Right lobe of liver (tissue), 4 donors: ENCODE measurements around the gene LRP11.

Experiments used
- POLR2A ChIP-seq: fragments of 450-650 bp; IDR thresholded peaks from one replicate; pipeline ENCODE4 v1.6.1; 2017; ENCODE audit warnings: antibody characterized with exemption, mild to moderate bottlenecking
- TF ChIP-seq, protein P1 (sequence below), 4 donors: fragments of 200-600 bp in 3 of 4; fragments of 450-650 bp in 1 of 4; IDR thresholded peaks; one replicate each; pipeline versions ENCODE4 v1.5.1 to v1.8.0; 2016 to 2022; ENCODE audit warnings: antibody characterized with exemption in 4 of 4, mild to moderate bottlenecking in 2 of 4
- donor health status: DM: no; HTN: no; CAD: no.
- donor health status: DM: no; HTN: no; CAD: no.
- donor health status: DM: no; HTN: yes; CAD: no.

DNA sequence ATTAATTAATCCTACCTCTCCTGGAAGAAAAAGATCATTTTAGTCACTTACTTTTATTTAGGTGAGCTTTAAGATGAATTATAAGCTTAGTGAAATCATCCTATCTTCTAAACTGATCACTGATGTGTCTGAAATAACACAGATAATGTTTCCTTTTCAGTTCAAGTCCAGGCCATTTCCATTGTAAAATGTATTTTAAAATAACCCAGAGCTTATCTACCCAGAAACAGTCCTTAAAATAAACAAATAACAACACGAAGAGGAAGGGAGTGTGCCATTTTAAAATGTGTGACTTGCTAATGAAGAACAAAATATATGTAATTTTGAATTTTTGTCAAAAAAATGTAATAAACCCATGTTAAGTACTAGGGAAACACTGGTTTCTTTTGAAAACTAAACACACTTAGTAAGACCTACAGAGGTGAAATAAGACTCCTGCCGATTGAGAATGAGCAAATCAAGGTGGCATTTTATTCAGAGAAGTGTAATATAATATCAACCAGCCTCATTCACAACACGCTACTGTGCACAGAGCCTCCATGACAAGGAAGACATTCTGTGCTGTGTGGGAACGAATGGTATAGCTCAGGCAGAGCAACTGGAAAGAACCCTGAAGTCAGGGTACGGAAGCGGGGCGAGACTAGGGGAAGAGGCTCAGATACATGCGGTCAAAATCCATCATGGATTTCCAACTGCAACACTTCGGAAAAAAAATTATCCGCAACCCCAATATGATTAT is 7.7 kb downstream of the LRP11 start:
- TF ChIP-seq, protein P1, sequence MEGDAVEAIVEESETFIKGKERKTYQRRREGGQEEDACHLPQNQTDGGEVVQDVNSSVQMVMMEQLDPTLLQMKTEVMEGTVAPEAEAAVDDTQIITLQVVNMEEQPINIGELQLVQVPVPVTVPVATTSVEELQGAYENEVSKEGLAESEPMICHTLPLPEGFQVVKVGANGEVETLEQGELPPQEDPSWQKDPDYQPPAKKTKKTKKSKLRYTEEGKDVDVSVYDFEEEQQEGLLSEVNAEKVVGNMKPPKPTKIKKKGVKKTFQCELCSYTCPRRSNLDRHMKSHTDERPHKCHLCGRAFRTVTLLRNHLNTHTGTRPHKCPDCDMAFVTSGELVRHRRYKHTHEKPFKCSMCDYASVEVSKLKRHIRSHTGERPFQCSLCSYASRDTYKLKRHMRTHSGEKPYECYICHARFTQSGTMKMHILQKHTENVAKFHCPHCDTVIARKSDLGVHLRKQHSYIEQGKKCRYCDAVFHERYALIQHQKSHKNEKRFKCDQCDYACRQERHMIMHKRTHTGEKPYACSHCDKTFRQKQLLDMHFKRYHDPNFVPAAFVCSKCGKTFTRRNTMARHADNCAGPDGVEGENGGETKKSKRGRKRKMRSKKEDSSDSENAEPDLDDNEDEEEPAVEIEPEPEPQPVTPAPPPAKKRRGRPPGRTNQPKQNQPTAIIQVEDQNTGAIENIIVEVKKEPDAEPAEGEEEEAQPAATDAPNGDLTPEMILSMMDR (IDR thresholded peaks at IDR 0.05), result no peak
- TF ChIP-seq POLR2A, result no peak
